VCaP (cell line): ENCODE data around the gene SHKBP1.

Experiments used
- H3K27ac ChIP-seq: fragments of 450-650 bp; 2 replicates; pipeline ENCODE4 v1.5.1; 2017
- CTCF ChIP-seq: fragments of 450-650 bp; conservative IDR thresholded peaks from 2 replicates; pipeline ENCODE4 v1.5.1; 2017; ENCODE audit warnings: mild to moderate bottlenecking, moderate library complexity

The SHKBP1 gene

GRCh38 chr19:40550951-40551350 lies 25.7 kb upstream of the SHKBP1 start:
- TF ChIP-seq CTCF, result no peak
- H3K27ac ChIP-seq, result no peak overlapping the region

- TF ChIP-seq CTCF, result no peak
These were observed 23.8 kb upstream of the SHKBP1 start for GRCh38 chr19:40552848-40553247.

GRCh38 chr19:40553885-40554857 lies 22.5 kb upstream of the SHKBP1 start:
- TF ChIP-seq CTCF, result no peak
- H3K27ac ChIP-seq, result no peak overlapping the region

More at GRCh38 chr19:40552848-40553247, 23.8 kb upstream of the SHKBP1 start:
- H3K27ac ChIP-seq, result no peak overlapping the region

GRCh38 chr19:40555978-40556689 lies 20.5 kb upstream of the SHKBP1 start:
- no peak for TF ChIP-seq CTCF
- no peak overlapping the region for H3K27ac ChIP-seq

GRCh38 chr19:40556953-40557530 lies 19.6 kb upstream of the SHKBP1 start:
- no peak overlapping the region for H3K27ac ChIP-seq
- no peak for TF ChIP-seq CTCF

GRCh38 chr19:40559394-40559793 lies 17.3 kb upstream of the SHKBP1 start:
- no peak for TF ChIP-seq CTCF
- H3K27ac ChIP-seq, result no peak overlapping the region

- no peak overlapping the region for H3K27ac ChIP-seq
- TF ChIP-seq CTCF, result no peak
These were observed 16.6 kb upstream of the SHKBP1 start for GRCh38 chr19:40560092-40560507.
